Muscle of arm (tissue), 12 donors: ENCODE measurements around the gene ABI2. TPM values are rescaled to one million over a fixed set of nuclear protein-coding genes. Genes with fewer than 3 reads are reported as not detected.
"Not testable (repeated sequence)": the region's sequence is repeated elsewhere in the genome, so short reads cannot be mapped to it uniquely, and the experiment has no call there.

Experiments
- DNase-seq: peaks from one replicate; pipeline ENCODE4 v3.0.0-alpha.2; 2013
- polyA plus RNA-seq, 12 donors: library from polyadenylated mRNA; unstranded; fragments of 120-200 nt; gene quantifications; one replicate each; pipeline ENCODE4 v1.2.1, GENCODE V29; 2013; ENCODE audit not compliant: insufficient read length in 12 of 12

Gene ABI2
- polyA plus RNA-seq, 12 donors = 35.3 to 62.3 (median 41.6) TPM; not detected in 1

GRCh38 chr2:203347375-203347774, 19.2 kb downstream of the ABI2 start:
- DNase-seq = no peak

- DNase-seq = no peak
These were observed 24.5 kb downstream of the ABI2 start for GRCh38 chr2:203352604-203353255.

GRCh38 chr2:203354966-203355365, 26.8 kb downstream of the ABI2 start:
- DNase-seq = no peak

GRCh38 chr2:203359450-203359849, 31.3 kb downstream of the ABI2 start:
- DNase-seq = no peak

- DNase-seq = no peak
These were observed 32.7 kb downstream of the ABI2 start for GRCh38 chr2:203360833-203361430.

DNA sequence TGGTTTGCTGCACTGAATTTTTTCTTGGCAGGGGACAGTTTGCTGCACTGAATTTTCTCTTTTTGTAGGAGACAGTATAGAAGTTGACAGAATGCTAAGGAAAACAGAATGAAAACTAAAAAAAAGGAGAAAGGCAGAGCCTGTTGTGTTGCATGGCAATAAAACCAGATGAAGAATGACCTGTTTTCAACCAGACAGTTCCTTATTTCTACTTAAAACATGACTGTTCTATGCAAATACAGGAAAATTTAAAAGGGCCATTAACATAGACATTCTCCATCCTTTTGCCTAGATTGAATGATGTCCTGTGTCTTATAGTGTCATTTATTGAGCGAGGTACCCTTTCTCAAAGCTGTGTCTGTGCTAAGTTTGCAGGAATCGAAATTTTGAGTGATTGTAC, 33.3 kb downstream of the ABI2 start:
- DNase-seq = no peak

DNA sequence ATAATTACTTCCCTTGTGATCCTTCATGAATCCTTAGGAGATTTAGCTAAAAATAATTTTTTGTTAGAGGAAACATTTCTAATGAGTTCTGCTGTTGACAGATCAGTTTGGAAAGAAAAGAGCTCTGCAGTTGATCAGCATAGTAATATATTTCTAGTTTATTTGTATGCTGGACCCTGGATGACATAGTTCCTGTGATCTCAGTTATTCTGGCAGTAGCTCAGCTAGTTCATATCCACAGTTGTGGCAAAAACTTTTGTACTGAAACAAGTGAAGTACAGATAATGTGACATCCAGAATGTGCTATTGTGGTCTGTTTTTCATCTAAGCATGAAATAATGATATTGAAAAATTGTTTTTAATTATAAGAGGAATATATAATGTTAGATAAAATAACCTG, 33.7 kb downstream of the ABI2 start:
- peak; percentile 24 for DNase-seq

DNA sequence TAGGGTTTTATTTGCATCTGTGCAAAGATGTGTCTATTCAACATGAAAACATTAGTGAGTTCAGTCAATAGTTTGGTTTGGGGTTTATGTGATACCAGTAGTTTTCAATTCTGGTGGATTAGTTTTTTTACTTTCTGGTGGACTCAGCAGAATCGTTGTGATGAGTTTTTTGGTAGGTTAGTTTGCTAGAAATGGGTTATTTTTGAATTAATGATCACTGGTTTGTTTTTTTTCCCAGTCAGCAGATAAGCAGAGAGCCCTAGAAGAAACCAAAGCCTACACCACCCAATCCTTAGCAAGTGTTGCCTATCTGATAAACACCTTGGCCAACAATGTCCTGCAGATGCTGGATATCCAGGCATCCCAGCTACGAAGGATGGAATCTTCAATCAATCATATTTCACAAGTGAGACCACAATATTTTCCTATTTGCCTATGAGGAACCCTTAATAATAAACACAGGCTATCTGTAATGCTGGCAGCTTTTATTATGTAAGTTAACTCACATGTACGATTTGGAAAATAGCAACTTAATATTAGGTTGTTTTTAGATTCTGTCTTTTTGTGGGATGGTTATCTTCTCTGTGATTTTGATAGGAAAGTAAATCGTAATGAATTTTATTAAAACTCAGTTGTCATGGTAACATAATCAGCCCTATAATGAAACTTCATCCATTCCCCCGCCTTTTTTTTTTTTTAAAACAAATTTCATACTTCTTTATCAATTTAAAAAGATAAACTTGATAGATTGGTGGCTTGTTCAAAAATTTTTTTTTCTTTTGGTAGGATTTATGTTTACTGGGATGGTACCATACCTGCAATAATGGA, 38.7 kb downstream of the ABI2 start:
- DNase-seq = no peak

DNA sequence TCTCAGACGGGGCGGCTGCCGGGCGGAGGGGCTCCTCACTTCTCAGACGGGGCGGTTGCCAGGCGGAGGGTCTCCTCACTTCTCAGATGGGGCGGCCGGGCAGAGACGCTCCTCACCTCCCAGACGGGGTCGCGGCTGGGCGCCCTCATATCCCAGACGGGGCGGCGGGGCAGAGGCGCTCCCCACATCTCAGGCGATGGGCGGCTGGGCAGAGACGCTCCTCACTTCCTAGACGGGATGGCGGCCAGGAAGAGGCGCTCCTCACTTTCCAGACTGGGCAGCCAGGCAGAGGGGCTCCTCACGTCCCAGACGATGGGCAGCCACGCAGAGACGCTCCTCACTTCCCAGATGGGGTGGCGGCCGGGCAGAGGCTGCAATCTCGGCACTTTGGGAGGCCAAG, 44.5 kb downstream of the ABI2 start:
- DNase-seq = not testable (repeated sequence)

- no peak for DNase-seq
These were observed 48.0 kb downstream of the ABI2 start for GRCh38 chr2:203376173-203376572.

DNA sequence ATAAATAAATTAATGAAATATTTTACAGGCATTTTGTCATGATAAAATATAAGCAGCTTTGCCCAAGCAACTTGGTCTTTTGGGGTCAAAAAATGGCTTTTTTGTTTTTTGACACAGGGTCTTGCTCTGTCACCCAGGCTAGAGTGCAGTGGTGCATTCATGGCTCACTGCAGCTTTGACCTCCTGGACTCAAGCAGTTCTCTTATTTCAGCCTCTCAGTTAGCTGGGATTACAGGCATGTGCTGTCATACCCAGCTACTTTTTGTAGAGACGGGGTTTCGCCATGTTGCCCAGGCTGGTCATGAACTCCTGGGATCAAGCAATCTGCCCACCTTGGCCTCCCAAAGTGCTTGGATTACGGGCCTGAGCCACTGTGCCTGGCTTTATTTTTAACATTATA, 51.0 kb downstream of the ABI2 start:
- no peak for DNase-seq

DNA sequence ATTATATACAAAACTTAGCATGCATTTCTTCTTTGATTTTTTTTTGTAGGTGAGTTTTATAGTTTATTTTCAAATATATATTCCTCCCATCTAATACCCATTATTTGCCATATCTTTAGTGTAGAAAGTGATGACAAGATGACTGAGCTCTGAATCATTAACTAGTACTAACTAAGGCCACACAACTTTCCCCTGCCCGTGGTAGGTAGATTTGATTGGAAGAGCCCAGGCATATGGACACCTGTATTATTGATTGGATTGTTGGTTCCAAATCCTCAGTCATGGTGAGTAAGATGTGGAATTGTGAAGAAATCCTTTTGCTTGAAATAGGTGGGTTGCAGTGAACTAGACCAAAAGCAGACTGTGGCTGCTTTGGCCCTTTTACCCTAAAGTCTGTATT, 54.8 kb downstream of the ABI2 start:
- DNase-seq = no peak

DNA sequence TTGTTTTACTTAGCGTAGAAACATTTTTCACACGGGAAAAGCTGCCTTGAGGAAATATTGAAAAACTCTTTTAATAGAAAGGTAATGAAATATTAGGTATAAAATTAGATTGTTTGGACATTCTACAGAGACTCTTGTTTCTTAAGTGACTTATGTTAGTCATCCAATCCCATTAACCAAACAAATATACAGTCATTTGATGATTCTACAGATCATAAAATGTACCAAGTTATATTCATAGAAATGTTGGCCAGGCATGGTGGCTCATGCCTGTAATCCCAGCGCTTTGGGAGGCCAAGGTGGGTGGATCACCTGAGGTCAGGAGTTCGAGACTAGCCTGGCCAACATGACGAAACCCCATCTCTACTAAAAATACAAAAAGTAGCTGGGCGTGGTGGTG, 60.0 kb downstream of the ABI2 start:
- DNase-seq = not testable (repeated sequence)

DNA sequence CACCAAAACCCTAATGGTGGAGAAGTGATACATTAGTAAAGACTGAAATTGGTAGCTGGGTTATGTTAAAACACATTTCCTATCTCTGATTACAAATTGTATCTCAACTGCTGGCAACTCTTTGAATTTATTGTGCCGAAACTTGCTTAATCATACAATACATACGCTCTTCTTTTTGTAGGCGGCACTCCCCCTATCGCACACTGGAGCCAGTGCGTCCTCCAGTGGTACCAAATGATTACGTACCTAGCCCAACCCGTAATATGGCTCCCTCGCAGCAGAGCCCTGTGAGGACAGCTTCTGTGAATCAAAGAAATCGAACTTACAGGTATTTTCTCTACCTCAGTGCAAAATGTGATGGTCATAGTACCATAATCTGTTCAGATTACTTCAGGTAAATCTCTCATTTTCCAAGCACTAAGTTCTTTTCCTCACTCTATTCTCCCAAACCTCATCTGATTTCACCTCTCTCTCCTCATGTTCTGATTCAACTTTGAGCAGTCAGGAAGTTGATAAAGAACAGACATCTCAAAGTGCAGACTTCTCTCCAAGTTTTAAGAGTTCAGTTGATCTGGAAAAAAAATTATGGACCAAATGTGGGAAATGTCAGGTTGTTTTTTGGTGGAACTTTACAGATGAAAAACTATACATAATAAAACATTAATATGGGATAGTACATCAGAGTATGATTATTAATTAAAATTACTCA, 66.5 kb downstream of the ABI2 start:
- DNase-seq = no peak

DNA sequence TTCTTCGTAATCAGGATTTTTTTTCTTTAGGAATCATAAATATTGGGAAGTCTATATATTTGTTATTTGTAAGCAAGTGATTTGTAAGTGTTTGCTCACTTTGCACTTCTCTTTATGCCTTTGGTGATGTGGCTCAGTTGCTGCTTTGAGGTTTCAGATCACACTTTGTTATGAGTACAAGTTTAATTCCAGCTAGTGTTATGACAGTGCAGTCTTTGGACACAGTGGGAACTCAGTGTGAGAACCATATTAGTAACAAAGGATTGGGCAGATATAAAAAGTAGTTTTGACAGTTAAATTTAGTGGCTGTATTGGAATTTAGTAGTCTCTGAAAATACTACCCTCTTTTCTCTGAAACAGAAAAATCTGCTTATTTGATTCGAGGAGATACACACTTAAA, 67.7 kb downstream of the ABI2 start:
- no peak for DNase-seq

DNA sequence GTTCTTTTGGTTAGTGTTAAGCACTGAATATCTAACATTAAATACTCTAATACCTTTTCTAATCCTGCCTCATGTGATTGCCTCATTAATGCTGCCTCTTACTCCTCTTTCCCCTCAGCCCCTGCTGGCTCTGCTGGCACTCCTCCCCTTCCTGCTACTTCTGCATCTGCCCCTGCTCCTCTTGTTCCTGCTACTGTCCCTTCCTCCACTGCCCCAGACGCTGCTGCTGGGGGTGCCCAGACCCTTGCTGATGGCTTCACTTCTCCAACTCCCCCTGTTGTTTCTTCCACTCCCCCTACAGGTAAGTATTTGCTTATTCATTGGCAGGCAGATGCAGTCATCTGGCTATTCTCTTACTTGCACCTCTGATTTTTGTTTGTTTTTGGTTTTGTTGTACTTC, 68.5 kb downstream of the ABI2 start:
- no peak for DNase-seq

GRCh38 chr2:203399031-203399430, 70.8 kb downstream of the ABI2 start:
- no peak for DNase-seq

GRCh38 chr2:203400805-203401585, 72.8 kb downstream of the ABI2 start:
- DNase-seq = no peak

DNA sequence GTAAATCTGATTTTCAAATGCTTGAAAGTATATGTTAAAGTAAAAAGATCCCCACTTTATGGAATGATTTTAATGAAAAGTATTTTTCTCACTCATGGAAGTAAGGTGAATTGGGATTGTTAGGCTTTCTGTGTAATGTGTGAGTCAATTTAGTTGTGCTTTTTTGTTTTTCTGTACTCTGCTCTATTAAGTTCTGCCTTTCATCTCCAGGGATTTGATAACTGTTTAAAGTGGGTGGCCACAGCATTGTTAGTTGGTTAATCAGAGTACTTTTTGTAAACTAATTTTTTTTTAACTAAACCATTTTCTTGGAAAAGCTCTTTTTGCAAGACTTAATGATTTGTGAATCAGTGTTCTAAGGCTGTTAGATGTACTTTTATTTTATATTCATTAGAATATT, 76.8 kb downstream of the ABI2 start:
- no peak for DNase-seq

DNA sequence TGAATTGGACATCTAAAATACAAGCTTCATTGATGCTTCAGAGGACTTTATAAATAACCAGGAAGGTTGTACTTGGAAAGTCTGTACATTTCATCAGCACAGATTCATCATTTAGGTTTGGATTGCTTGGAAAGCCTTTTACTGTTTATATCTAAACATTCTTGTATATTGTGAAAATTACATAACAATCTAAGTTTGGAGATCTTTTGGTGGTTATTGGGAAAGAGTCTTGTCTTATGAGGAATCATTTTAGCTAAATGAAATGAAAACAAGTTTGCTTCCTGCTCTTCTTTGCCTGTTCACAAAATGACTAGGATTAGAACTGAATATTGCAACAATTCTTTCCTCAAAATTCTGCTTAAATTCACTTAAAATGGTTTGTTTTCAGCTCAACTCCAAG, 79.3 kb downstream of the ABI2 start:
- no peak for DNase-seq

DNA sequence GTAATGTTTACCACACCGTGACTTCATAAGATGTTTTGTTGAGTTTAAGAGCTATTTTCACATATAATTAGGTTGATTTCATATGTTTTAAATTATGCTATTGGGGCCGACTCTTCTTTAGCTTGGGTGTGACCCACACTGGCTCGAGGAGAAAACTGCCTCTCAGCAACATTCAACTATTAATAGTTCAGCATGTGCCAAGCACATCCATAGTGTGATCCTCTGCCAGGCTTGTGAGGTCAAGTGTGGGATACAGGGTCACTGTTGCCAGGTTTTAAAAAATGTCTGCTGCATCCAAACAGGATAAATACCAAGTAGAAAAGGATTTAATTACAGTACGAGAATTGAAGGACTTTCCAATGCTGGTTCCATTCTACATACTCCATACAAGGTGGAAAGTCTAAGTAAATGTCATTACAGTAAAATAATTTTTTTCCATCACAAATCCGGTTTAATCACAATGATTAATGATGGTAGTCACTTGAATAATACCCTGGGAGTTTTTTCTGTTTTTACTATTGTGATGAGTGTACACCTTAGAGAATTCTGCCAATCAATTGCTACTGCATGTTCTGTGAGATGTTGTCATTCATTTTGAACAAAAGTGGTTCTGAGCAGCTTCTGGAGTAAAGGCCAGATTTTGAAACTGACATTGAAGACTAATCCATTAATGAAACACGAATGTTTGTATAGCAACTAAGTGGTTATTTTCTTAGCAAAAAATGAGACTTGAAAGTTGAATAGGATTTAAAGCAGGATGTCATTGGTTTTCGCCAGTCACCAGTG, 84.5 kb downstream of the ABI2 start:
- no peak for DNase-seq
